ENCODE measurements around the gene MAP3K4. TPM values are rescaled to one million over a fixed set of nuclear protein-coding genes. Genes with fewer than 3 reads are reported as not detected.

Gene MAP3K4
- total and polyA plus RNA-seq, 2 of the 8 experiments (the other 6 are each of a cell fraction or from before 2014, with no cell fraction given) = 16.6 to 51.6 TPM

DNA sequence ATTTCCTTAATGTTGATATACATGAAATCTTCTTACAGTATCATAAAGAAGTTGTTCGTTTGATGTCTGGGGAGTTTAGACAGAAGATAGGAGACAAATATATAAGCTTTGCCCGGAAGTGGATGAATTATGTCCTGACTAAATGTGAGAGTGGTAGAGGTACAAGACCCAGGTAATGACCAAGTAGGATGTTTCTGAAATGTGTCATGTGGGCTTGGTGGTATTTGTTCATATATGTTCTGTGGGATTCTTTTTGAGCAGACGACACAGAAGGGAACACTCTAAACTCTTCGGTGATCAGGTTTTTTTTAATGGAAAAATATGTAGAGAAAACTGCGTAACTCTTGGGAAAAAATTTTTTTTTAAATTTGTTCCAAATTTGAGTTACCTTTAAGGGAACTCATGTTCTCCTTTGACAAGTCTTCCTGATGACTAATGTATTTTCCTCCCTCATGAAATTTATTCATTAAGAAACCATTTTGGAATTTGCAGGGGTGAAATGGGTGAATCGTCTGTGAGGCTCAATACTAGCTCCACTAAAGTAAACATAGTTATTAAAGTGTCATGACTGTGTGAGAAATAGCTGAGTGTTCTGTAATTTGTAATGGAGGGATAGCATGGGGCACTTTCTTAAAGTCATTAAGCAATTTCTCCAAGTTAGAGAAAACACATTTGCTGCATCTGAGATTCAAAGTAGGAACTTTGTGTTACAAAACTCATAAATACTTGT lies 100.6 kb downstream of the MAP3K4 start:
- Histone ChIP-seq H3K4me3 (ENCODE audit: extremely low read depth in 1 of 4, insufficient read depth in 2 of 4, low read depth in 3 of 4, low read length in 4 of 4) (no peak overlapping the region), H3K4me2 (ENCODE audit: insufficient read depth in 1 of 2, low read depth in 2 of 2, low read length in 2 of 2) (no peak overlapping the region), H2BK120ac (replicated peaks; ENCODE audit: low read depth, low read length) (no peak overlapping the region), H3K27ac (ENCODE audit: low read depth, low read length) (no peak overlapping the region), H4K20me1 (replicated peaks in 1 of 2; ENCODE audit: control insufficient read depth in 1 of 2, insufficient read depth in 2 of 2, low read length in 2 of 2) (no peaks in the 10 kb centered on the region), H3K36me3 (ENCODE audit: control insufficient read depth in 2 of 4, insufficient read depth in 4 of 4, low read length in 3 of 4) (peaks cover 1 to 54% (median 30%) of the 10 kb centered on the region in 4 experiments; a peak in 7 of 8 replicates), H2BK20ac (ENCODE audit: low read length) (no peak overlapping the region), H3K79me2 (ENCODE audit: control insufficient read depth in 1 of 2, insufficient read depth in 2 of 2, low read length in 2 of 2) (no peaks in the 10 kb centered on the region), H2BK15ac (ENCODE audit: low read length) (no peak overlapping the region), H3K9me3 (ENCODE audit: insufficient read depth in 2 of 2, low read depth in 1 of 2, low read length in 1 of 2) (no peaks in the 10 kb centered on the region), H4K8ac (ENCODE audit: extremely low read depth, insufficient read depth, low read length) (no peak overlapping the region), H2AK5ac (ENCODE audit: low read depth, low read length) (no peak overlapping the region), H3K18ac (ENCODE audit: extremely low read depth, low read length) (no peak overlapping the region), H3K4me1 (replicated peaks in 1 of 4; ENCODE audit: control insufficient read depth in 3 of 4, insufficient read depth in 4 of 4, low read length in 3 of 4) (no peaks in the 10 kb centered on the region), H4K91ac (replicated peaks; ENCODE audit: insufficient read length, low read length) (no peak overlapping the region), H2BK12ac (ENCODE audit: low read depth, low read length) (no peak overlapping the region), H2BK5ac (ENCODE audit: low read depth, low read length) (no peak overlapping the region), H3K23me2 (ENCODE audit: low read depth, low read length) (no peaks in the 10 kb centered on the region; the same call in 1 of the 2 replicates), H3K9ac (replicated peaks in 1 of 4; ENCODE audit: extremely low read depth in 1 of 4, low read depth in 3 of 4, low read length in 3 of 4) (no peak overlapping the region), H4K5ac (ENCODE audit: insufficient read length, low read depth, low read length) (no peak overlapping the region), H3K79me1 (ENCODE audit: low read depth, low read length) (no peaks in the 10 kb centered on the region), H3K56ac (replicated peaks; ENCODE audit: insufficient read length, low read depth, low read length) (no peak overlapping the region), H3K14ac (ENCODE audit: insufficient read length) (no peak overlapping the region), H3K4ac (replicated peaks; ENCODE audit: insufficient read length, low read depth, low read length) (no peak overlapping the region), H2AFZ (ENCODE audit: low read length) (no peak overlapping the region), H3K23ac (ENCODE audit: insufficient read length) (no peak overlapping the region), H3K27me3 (replicated peaks in 1 of 4; ENCODE audit: control insufficient read depth in 3 of 4, extremely low read depth in 1 of 4, insufficient read depth in 3 of 4, low read length in 3 of 4) (no peaks in the 10 kb centered on the region)
- no peak for FAIRE-seq
- WGBS, 2 experiments (ENCODE audit: extremely low coverage in 1 of 2, insufficient coverage in 1 of 2, insufficient read length in 1 of 2, insufficient replicate concordance in 2 of 2, low coverage in 1 of 2, low lambda C conversion rate in 2 of 2, missing lambda C conversion rate in 1 of 2) = 94% methylated on average over 6 of the region's 6 CpGs; no CpG with 5 or more reads in 1 of the 2 experiments
- ChIA-PET POLR2A (ENCODE audit: partially characterized antibody) (no interaction called here), CTCF (ENCODE audit: partially characterized antibody) (interaction anchor here (0.8 to 1.3 kb wide), 2 partner anchors 10 to 161 kb away, joined by 3 to 4 read pairs; no protein-coding TSS in a partner anchor)
- DNase-seq (ENCODE audit: low read depth in 1 of 2, low spot score in 2 of 2) = no peak
- TF ChIP-seq RBBP5 (IDR thresholded peaks at IDR 0.05; ENCODE audit: borderline replicate concordance, low read depth, low read length) = no peak
- no peak for TF ChIP-seq CEBPB (IDR thresholded peaks at IDR 0.05; ENCODE audit: low read depth, low read length)
- TF ChIP-seq TAF1 (IDR thresholded peaks at IDR 0.05; ENCODE audit: low read depth, low read length) = no peak
- no peak for TF ChIP-seq YY1 (IDR thresholded peaks at IDR 0.05; ENCODE audit: low read depth, low read length)
- no peak for TF ChIP-seq SP2 (IDR thresholded peaks at IDR 0.05; ENCODE audit: low read length)
- no peak for TF ChIP-seq TCF12 (IDR thresholded peaks at IDR 0.05; ENCODE audit: low read depth, low read length)
- TF ChIP-seq, protein P1, sequence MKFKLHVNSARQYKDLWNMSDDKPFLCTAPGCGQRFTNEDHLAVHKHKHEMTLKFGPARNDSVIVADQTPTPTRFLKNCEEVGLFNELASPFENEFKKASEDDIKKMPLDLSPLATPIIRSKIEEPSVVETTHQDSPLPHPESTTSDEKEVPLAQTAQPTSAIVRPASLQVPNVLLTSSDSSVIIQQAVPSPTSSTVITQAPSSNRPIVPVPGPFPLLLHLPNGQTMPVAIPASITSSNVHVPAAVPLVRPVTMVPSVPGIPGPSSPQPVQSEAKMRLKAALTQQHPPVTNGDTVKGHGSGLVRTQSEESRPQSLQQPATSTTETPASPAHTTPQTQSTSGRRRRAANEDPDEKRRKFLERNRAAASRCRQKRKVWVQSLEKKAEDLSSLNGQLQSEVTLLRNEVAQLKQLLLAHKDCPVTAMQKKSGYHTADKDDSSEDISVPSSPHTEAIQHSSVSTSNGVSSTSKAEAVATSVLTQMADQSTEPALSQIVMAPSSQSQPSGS (IDR thresholded peaks at IDR 0.05; ENCODE audit: low read length) = no peak
